Prostate gland (tissue), 2 donors: ENCODE measurements around the gene SRRM2.

Experiments used
- POLR2A ChIP-seq: fragments of 450-650 bp; IDR thresholded peaks from one replicate; pipeline ENCODE4 v1.6.1; 2016; ENCODE audit warnings: antibody characterized with exemption, mild to moderate bottlenecking
- TF ChIP-seq, protein P1 (sequence below), 4 experiments: fragments of 200-600 bp in 2 of 4; fragments of 450-650 bp in 2 of 4; sonication (generic) in 2 of 4; IDR thresholded peaks; 1 replicate in 3 of 4; 2 replicates in 1 of 4; pipeline ENCODE4 v1.5.1; 2016 to 2019; ENCODE audit warnings: antibody characterized with exemption in 4 of 4, mild to moderate bottlenecking in 2 of 4, moderate library complexity in 2 of 4

- TF ChIP-seq, protein P1, sequence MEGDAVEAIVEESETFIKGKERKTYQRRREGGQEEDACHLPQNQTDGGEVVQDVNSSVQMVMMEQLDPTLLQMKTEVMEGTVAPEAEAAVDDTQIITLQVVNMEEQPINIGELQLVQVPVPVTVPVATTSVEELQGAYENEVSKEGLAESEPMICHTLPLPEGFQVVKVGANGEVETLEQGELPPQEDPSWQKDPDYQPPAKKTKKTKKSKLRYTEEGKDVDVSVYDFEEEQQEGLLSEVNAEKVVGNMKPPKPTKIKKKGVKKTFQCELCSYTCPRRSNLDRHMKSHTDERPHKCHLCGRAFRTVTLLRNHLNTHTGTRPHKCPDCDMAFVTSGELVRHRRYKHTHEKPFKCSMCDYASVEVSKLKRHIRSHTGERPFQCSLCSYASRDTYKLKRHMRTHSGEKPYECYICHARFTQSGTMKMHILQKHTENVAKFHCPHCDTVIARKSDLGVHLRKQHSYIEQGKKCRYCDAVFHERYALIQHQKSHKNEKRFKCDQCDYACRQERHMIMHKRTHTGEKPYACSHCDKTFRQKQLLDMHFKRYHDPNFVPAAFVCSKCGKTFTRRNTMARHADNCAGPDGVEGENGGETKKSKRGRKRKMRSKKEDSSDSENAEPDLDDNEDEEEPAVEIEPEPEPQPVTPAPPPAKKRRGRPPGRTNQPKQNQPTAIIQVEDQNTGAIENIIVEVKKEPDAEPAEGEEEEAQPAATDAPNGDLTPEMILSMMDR (IDR thresholded peaks at IDR 0.05): no peak
- no peak for TF ChIP-seq POLR2A
These were observed 42.3 kb upstream of the SRRM2 start for GRCh38 chr16:2710021-2710710.
